Transverse colon (tissue), 4 donors: Measurements from ENCODE around the gene VPS26B.

ENCODE experiments used
- CTCF ChIP-seq, 5 experiments: fragments of 200-600 bp in 3 of 5; fragments of 450-650 bp in 2 of 5; sonication (generic) in 3 of 5; IDR thresholded peaks; 1 replicate in 2 of 5; 2 replicates in 3 of 5; pipeline ENCODE4 v1.5.1; 2016 to 2017; ENCODE audit warnings: antibody characterized with exemption in 5 of 5, inconsistent platforms in 3 of 5, mild to moderate bottlenecking in 2 of 5, moderate library complexity in 1 of 5
- EP300 ChIP-seq: sonication (generic); formaldehyde crosslinking; IDR thresholded peaks from one replicate; pipeline ENCODE4 v1.6.1; 2017; ENCODE audit warnings: antibody characterized with exemption, low read depth
- POLR2A ChIP-seq: fragments of 450-650 bp; IDR thresholded peaks from one replicate; pipeline ENCODE4 v1.6.1; 2016; ENCODE audit warnings: antibody characterized with exemption, mild to moderate bottlenecking, moderate library complexity
- POLR2AphosphoS5 ChIP-seq, 3 donors: sonication (generic); formaldehyde crosslinking; IDR thresholded peaks; one replicate each; pipeline ENCODE4 v1.6.1; 2016; ENCODE audit warnings: antibody characterized with exemption in 3 of 3

DNA sequence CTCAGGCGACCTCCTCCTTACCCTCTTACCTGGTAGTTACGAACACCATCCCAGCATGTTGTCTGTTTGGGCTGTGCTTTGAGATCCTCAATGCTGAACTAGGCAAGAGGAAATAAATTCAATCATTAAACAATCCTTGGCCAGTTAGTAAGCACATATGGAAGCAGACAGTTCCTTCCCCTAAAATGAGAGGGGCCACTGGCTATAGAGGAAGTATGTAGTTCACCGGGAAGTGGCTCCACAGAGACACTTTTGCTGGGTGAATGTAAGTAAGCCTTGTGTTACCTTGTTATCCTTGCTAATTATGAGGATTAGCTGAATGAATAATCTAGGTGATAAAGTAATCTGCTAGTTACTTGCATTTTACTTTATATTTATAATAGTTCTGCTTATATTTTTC is 25.8 kb downstream of the VPS26B start:
- TF ChIP-seq POLR2A (no peak), CTCF (IDR thresholded peaks at IDR 0.05) (no peak), EP300 (no peak), POLR2AphosphoS5 (IDR thresholded peaks at IDR 0.05) (no peak)
